MCF 10A (cell line): Measurements from ENCODE around the gene XRCC1. TPM values are rescaled to one million over a fixed set of nuclear protein-coding genes. Genes with fewer than 3 reads are reported as not detected.

Source experiments
- BruUV-seq: library from RNA; stranded (reverse); fragments of 400-500 nt; replicated peaks from 2 replicates; lab custom pipeline; 2021; lab: Mats Ljungman, UMichigan
- CTCF ChIA-PET: fragments of 300-600 bp; sonication (Branson Sonifier 250); formaldehyde crosslinking; extraction: SDS; loops from one replicate; lab custom pipeline; 2021; ENCODE audit warnings: antibody characterized with exemption, inconsistent platforms; lab: Yijun Ruan, JAX
- POLR2A ChIA-PET: fragments of 300-600, 350-650 bp; sonication (Branson Sonifier 250); formaldehyde crosslinking; extraction: SDS; loops from one replicate; lab custom pipeline; 2020; ENCODE audit warnings: antibody characterized with exemption, inconsistent platforms; lab: Yijun Ruan, JAX
- DNase-seq: peaks from one replicate; pipeline ENCODE4 v3.0.0-alpha.2; 2018; ENCODE audit not compliant: unreplicated experiment
- H3K27ac Mint-ChIP-seq: one replicate; pipeline ENCODE4 v1.8.0; 2022; ENCODE audit warnings: mild to moderate bottlenecking, low read depth, mixed read lengths; ENCODE audit not compliant: unreplicated experiment
- H3K27me3 Mint-ChIP-seq: one replicate; pipeline ENCODE4 v1.8.0; 2022; ENCODE audit warnings: mixed read lengths; ENCODE audit not compliant: insufficient read depth, unreplicated experiment
- H3K36me3 Mint-ChIP-seq: one replicate; pipeline ENCODE4 v1.8.0; 2022; ENCODE audit warnings: mild to moderate bottlenecking, moderate library complexity, mixed read lengths; ENCODE audit not compliant: insufficient read depth, unreplicated experiment
- H3K4me1 Mint-ChIP-seq: one replicate; pipeline ENCODE4 v1.8.0; 2022; ENCODE audit warnings: mixed read lengths; ENCODE audit not compliant: insufficient read depth, unreplicated experiment
- H3K4me3 Mint-ChIP-seq: one replicate; pipeline ENCODE4 v1.8.0; 2022; ENCODE audit warnings: mild to moderate bottlenecking, moderate library complexity, mixed read lengths; ENCODE audit not compliant: unreplicated experiment
- H3K9me3 Mint-ChIP-seq: one replicate; pipeline ENCODE4 v1.8.0; 2022; ENCODE audit warnings: mixed read lengths; ENCODE audit not compliant: unreplicated experiment
- CTCF ChIP-seq: fragments of 200-600 bp; IDR thresholded peaks from one replicate; pipeline ENCODE4 v1.8.0; 2022; ENCODE audit warnings: antibody characterized with exemption, mild to moderate bottlenecking; ENCODE audit not compliant: unreplicated experiment
- intact Hi-C: fragments of 100-400 bp; cut with micrococcal nuclease; formaldehyde crosslinking; loops from 2 replicates; pipeline ENCODE4 v1.14.1; 2022
- total RNA-seq: library from RNA; stranded (reverse); gene quantifications from 2 replicates; pipeline ENCODE4 v1.2.3, GENCODE V29; 2022

XRCC1 gene
- total RNA-seq, 1 experiment from 2014 or later = 20.6 TPM

DNA sequence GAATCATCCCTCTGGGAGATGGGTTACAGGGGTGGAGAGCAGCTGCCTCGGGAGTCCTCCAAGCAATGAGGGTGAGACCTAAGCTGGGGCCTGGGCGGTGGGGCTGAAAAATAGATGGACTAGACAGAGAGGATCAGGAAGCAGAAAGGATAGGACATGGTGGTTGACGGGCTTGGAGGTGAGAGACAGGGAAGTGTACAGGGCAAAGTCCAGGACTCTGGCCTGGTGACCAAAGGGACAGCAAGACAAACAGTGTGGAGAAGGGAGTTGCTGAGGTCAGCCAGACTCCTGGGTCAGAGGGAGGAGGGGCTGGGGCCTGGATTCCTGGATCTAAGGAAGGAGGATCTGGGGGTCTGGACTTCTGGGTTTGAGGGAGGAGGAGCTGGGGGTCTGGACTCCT is 76.3 kb downstream of the XRCC1 start:
- CTCF ChIA-PET = interaction anchor here (4.2 kb wide), 1 partner anchor 51 kb away, joined by 20 read pairs; no protein-coding TSS in a partner anchor
- intact Hi-C loops = no loop called here
- Mint-ChIP-seq H3K4me3 (no peak overlapping the region), H3K27me3 (no peaks in the 10 kb centered on the region), H3K9me3 (no peaks in the 10 kb centered on the region), H3K36me3 (peaks cover 33% of the 10 kb centered on the region), H3K4me1 (peaks cover 11% of the 10 kb centered on the region), H3K27ac (no peak overlapping the region)
- BruUV-seq = no TSS peak
- DNase-seq = no peak
- POLR2A ChIA-PET = no interaction called here
- no peak for TF ChIP-seq CTCF

DNA sequence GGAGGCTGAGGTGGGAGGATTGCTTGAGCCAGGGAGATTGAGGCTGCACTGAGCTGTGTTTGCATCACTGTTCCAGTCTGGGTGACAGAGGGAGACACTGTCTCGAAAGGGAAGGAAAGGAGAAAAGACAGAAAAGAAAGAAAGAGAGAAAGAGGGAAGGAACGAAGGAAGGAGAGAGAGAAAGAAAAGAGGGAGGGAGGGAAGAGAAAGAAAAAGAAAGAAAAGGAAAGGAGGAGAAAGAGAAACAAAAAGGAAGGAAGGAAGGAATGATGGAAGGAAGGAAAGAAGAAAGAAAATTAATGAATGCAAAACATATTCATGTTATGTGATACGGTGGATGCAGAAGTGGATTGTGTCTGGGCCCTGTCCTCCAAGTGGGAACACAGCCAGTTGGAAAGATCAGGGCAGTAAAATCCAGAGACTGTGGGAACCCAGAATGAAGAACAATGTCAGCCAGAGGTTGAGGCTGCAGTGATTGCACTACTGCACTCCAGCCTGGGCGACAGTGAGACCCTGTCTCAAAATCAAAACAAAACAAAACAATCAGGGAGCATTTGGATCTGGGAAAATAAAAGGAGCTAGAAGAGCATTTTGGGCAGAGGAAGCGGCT is 77.0 kb downstream of the XRCC1 start:
- DNase-seq = no peak
- Mint-ChIP-seq H3K27me3 (no peaks in the 10 kb centered on the region), H3K4me1 (peaks cover 6% of the 10 kb centered on the region), H3K9me3 (no peaks in the 10 kb centered on the region), H3K4me3 (no peak overlapping the region), H3K36me3 (peaks cover 33% of the 10 kb centered on the region), H3K27ac (no peak overlapping the region)
- CTCF ChIA-PET = interaction anchor here (4.2 kb wide), 1 partner anchor 50 kb away, joined by 20 read pairs; no protein-coding TSS in a partner anchor
- POLR2A ChIA-PET = no interaction called here
- BruUV-seq = no TSS peak
- TF ChIP-seq CTCF = no peak
- intact Hi-C loops = no loop called here

DNA sequence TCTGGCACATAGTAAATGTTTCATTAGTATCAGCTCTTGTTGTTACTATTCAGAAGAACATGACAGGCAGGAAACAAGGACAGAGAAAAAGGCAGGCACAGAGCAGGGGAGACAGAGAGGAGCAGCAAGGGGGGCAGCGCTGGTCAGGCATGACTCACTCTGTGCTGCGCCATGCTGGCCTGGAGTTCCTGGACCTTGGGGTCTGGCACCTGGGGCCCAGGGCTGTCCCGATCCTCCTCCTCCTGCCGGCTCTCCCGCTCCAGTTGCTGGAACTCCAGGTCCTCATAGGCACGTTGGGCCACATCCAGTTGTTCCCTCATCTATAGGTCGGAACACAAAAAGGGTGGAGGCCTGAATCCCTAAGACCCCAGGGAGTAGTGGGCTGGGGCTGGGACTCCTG is 78.4 kb downstream of the XRCC1 start:
- BruUV-seq = no TSS peak
- H3K4me1 Mint-ChIP-seq = no peaks in the 10 kb centered on the region
- no peak overlapping the region for H3K27ac Mint-ChIP-seq
- peaks cover 27% of the 10 kb centered on the region for H3K36me3 Mint-ChIP-seq
- no peaks in the 10 kb centered on the region for H3K27me3 Mint-ChIP-seq
- no peak for TF ChIP-seq CTCF
- no peak for DNase-seq
- H3K4me3 Mint-ChIP-seq = no peak overlapping the region
- ChIA-PET CTCF (interaction anchor here (4.2 kb wide), 1 partner anchor 49 kb away, joined by 20 read pairs; no protein-coding TSS in a partner anchor), POLR2A (no interaction called here)
- H3K9me3 Mint-ChIP-seq = no peaks in the 10 kb centered on the region
- intact Hi-C loops = no loop called here

DNA sequence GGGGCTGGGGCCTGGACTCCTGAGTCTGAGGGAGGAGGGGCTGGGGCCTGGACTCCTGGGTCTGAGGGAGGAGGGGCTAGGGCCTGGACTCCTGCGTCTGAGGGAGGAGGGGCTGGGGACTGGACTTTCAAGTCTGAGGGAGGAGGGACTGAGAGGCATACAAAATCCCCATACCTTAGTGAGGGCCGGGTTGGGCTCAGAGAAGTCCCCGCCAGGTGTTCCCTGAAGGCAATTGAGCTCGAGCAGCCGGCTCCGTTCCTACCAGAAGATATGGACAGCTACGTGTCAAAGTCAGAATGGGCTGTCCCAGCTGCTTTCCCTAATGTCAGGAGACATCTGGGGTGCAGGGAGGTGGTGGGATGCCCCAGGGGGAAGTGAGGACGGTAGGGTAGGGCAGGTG is 80.2 kb downstream of the XRCC1 start:
- POLR2A ChIA-PET = interaction anchor here (1.6 kb wide), 2 partner anchors 9 to 15 kb away, joined by 3 to 10 read pairs; partner anchors contain the start of gene PHLDB3
- BruUV-seq = no TSS peak

More for the DNA sequence above, 80.2 kb downstream of the XRCC1 start:
- Mint-ChIP-seq H3K36me3 (peaks cover 27% of the 10 kb centered on the region), H3K27me3 (no peaks in the 10 kb centered on the region), H3K9me3 (no peaks in the 10 kb centered on the region), H3K4me1 (no peaks in the 10 kb centered on the region), H3K4me3 (no peak overlapping the region), H3K27ac (no peak overlapping the region)
- no peak for TF ChIP-seq CTCF
- DNase-seq = no peak
- CTCF ChIA-PET = interaction anchor here (1.1 to 4.2 kb wide), 2 partner anchors 47 to 70 kb away, joined by 9 to 20 read pairs; no protein-coding TSS in a partner anchor
- intact Hi-C loops = no loop called here

Other genes with a start within 250 kb of the XRCC1 start
- gene CD177, start 221.8 kb downstream of the XRCC1 start, total RNA-seq = 0.26 and 0.96 TPM in 2 replicates
- gene TEX101, start 160.6 kb downstream of the XRCC1 start, total RNA-seq = not detected in 2 replicates
- gene LYPD3, start 109.9 kb downstream of the XRCC1 start, total RNA-seq = 2.5 and 3.1 TPM in 2 replicates
- gene PHLDB3, start 70.8 kb downstream of the XRCC1 start, total RNA-seq = 9.9 and 11.8 TPM in 2 replicates
- gene ETHE1, start 48.3 kb downstream of the XRCC1 start, total RNA-seq = 78.0 and 94.4 TPM in 2 replicates
- gene ZNF575, start 42.3 kb downstream of the XRCC1 start, total RNA-seq = 0.81 and 1.1 TPM in 2 replicates
- gene PINLYP, start 274 bp upstream of the XRCC1 start, total RNA-seq = 0.74 TPM in 1 of 2 replicates, not detected in the other
- gene IRGQ, start 20.6 kb upstream of the XRCC1 start, total RNA-seq = 21.0 and 26.5 TPM in 2 replicates
- gene ZNF576, start 21.1 kb upstream of the XRCC1 start, total RNA-seq = 13.2 and 18.4 TPM in 2 replicates
- gene SRRM5, start 36.6 kb upstream of the XRCC1 start, total RNA-seq = 0.28 and 0.88 TPM in 2 replicates
- 18.6 and 23.3 TPM in 2 replicates for gene ZNF428, start 44.1 kb upstream of the XRCC1 start, total RNA-seq
- gene CADM4, start 64.3 kb upstream of the XRCC1 start, total RNA-seq = 3.2 and 3.8 TPM in 2 replicates
- gene PLAUR, start 94.6 kb upstream of the XRCC1 start, total RNA-seq = 14.0 and 32.2 TPM in 2 replicates
- gene IRGC, start 140.5 kb upstream of the XRCC1 start, total RNA-seq = not detected in 2 replicates
- 76.0 and 76.4 TPM in 2 replicates for gene SMG9, start 179.4 kb upstream of the XRCC1 start, total RNA-seq
- 34.2 and 45.9 TPM in 2 replicates for gene KCNN4, start 205.4 kb upstream of the XRCC1 start, total RNA-seq
- gene LYPD5, start 226.9 kb upstream of the XRCC1 start, total RNA-seq = 0.21 and 0.47 TPM in 2 replicates